Endothelial cell of umbilical vein (primary cell): ENCODE measurements around the gene VAT1. TPM values are rescaled to one million over a fixed set of nuclear protein-coding genes. Genes with fewer than 3 reads are reported as not detected.

ENCODE experiments used
- BruUV-seq: library from RNA; stranded (reverse); fragments of 400-500 nt; replicated peaks from 2 replicates; lab custom pipeline; 2021; lab: Mats Ljungman, UMichigan
- CTCF ChIA-PET: fragments of 300-600, 350-600 bp; sonication (Branson Sonifier 250); formaldehyde crosslinking; loops from one replicate; lab custom pipeline; 2021; ENCODE audit warnings: antibody characterized with exemption, inconsistent platforms; lab: Charles Lee
- POLR2A ChIA-PET: fragments of 300-600, 350-600 bp; sonication (Branson Sonifier 250); formaldehyde crosslinking; loops from one replicate; lab custom pipeline; 2021; ENCODE audit warnings: antibody characterized with exemption, inconsistent platforms; lab: Charles Lee
- DNase-seq: peaks from one replicate; pipeline ENCODE4 v3.0.0-alpha.2; 2011; ENCODE audit warnings: low read depth, low spot score
- FAIRE-seq: peaks from 2 replicates; lab custom pipeline; 2011; peaks lifted over from hg19 to GRCh38; lab: Jason Lieb, UNC
- H2AFZ ChIP-seq: 2 replicates; pipeline ENCODE4 v1.6.0; 2012; ENCODE audit warnings: low read depth, low read length, control low read depth, inconsistent platforms
- H3K27ac ChIP-seq: 2 replicates; pipeline ENCODE4 v1.5.1; 2011; ENCODE audit warnings: low read depth, mild to moderate bottlenecking, control low read depth, low read length, moderate library complexity; ENCODE audit not compliant: insufficient read depth
- H3K27me3 ChIP-seq, 2 experiments: 2 replicates each; pipeline versions ENCODE4 v1.6.0 to v1.6.1; 2011; ENCODE audit warnings: low read length in 2 of 2, mixed read lengths in 1 of 2; ENCODE audit not compliant: control insufficient read depth in 2 of 2, insufficient read depth in 2 of 2
- H3K36me3 ChIP-seq, 2 experiments: 2 replicates in 1 of 2; 3 replicates in 1 of 2; pipeline ENCODE4 v1.5.1; 2011; ENCODE audit warnings: low read length in 2 of 2, mild to moderate bottlenecking in 1 of 2, moderate library complexity in 1 of 2; ENCODE audit not compliant: control insufficient read depth in 2 of 2, insufficient read depth in 2 of 2; ENCODE audit errors: extremely low read depth in 1 of 2
- H3K4me1 ChIP-seq: 3 replicates; pipeline ENCODE4 v1.5.1; 2011; ENCODE audit warnings: mild to moderate bottlenecking, low read length; ENCODE audit not compliant: control insufficient read depth, insufficient read depth; ENCODE audit errors: extremely low read depth
- H3K4me2 ChIP-seq: 2 replicates; pipeline ENCODE4 v1.6.1; 2011; ENCODE audit warnings: low read length, control low read depth, mixed read lengths; ENCODE audit not compliant: insufficient read depth
- H3K4me3 ChIP-seq, 3 experiments: fragments of 200-600 bp in 1 of 3; sonication (generic), shearing (Covaris generic) in 1 of 3; replicated peaks in 1 of 3; 2 replicates each; pipeline ENCODE4 v1.5.1; 2011 to 2016; ENCODE audit warnings: control low read depth in 3 of 3, low read length in 3 of 3, mild to moderate bottlenecking in 2 of 3, inconsistent platforms in 1 of 3, low read depth in 1 of 3, moderate library complexity in 1 of 3; ENCODE audit not compliant: insufficient read depth in 1 of 3
- H3K79me2 ChIP-seq: 2 replicates; pipeline ENCODE4 v1.6.0; 2012; ENCODE audit warnings: low read length, inconsistent platforms; ENCODE audit not compliant: control insufficient read depth, insufficient read depth
- H3K9ac ChIP-seq: replicated peaks from 2 replicates; pipeline ENCODE3; 2011; ENCODE audit warnings: low read length, control low read depth; ENCODE audit not compliant: insufficient read depth; ENCODE audit errors: extremely low read depth
- H3K9me1 ChIP-seq: replicated peaks from 3 replicates; pipeline ENCODE4 v1.6.0; 2011; ENCODE audit warnings: mild to moderate bottlenecking, low read length; ENCODE audit not compliant: control insufficient read depth, insufficient read depth; ENCODE audit errors: extremely low read depth
- H3K9me3 ChIP-seq: replicated peaks from 2 replicates; pipeline ENCODE4 v1.5.1; 2012; ENCODE audit warnings: low read length, inconsistent platforms; ENCODE audit not compliant: control insufficient read depth, insufficient read depth
- H4K20me1 ChIP-seq: replicated peaks from 2 replicates; pipeline ENCODE3; 2011; ENCODE audit warnings: mild to moderate bottlenecking, low read length; ENCODE audit not compliant: control insufficient read depth, insufficient read depth; ENCODE audit errors: extremely low read depth
- EZH2 ChIP-seq: IDR thresholded peaks from 2 replicates; pipeline ENCODE4 v1.6.1; 2012; ENCODE audit warnings: borderline replicate concordance, low read depth, mild to moderate bottlenecking, moderate library complexity, low read length, inconsistent platforms; ENCODE audit not compliant: severe bottlenecking
- FOS ChIP-seq: IDR thresholded peaks from 2 replicates; pipeline ENCODE4 v1.6.1; 2011; ENCODE audit warnings: mild to moderate bottlenecking, low read length, moderate library complexity, borderline replicate concordance; ENCODE audit not compliant: insufficient read depth
- GATA2 ChIP-seq: IDR thresholded peaks from 2 replicates; pipeline ENCODE4 v1.7.0; 2011; ENCODE audit warnings: low read depth, mild to moderate bottlenecking, moderate library complexity, mixed read lengths, low read length; ENCODE audit not compliant: insufficient read length, insufficient read depth
- JUN ChIP-seq: IDR thresholded peaks from 2 replicates; pipeline ENCODE4 v1.6.1; 2011; ENCODE audit warnings: borderline replicate concordance, low read depth; ENCODE audit not compliant: insufficient read length, insufficient read depth
- MYC ChIP-seq: IDR thresholded peaks from one replicate; pipeline ENCODE4 v1.6.1; 2011; ENCODE audit warnings: mild to moderate bottlenecking, low read depth, low read length
- POLR2A ChIP-seq: IDR thresholded peaks from 2 replicates; pipeline ENCODE4 v1.6.1; 2012; ENCODE audit warnings: low read depth, mild to moderate bottlenecking, control low read depth, low read length
- POLR2AphosphoS5 ChIP-seq: IDR thresholded peaks from 2 replicates; pipeline ENCODE4 v1.6.1; 2012; ENCODE audit warnings: low read depth, mild to moderate bottlenecking, control low read depth, low read length, moderate library complexity; ENCODE audit not compliant: insufficient read depth
- dilution Hi-C: fragments of 300-500 bp; cut with MboI; formaldehyde crosslinking; loops from one replicate; pipeline ENCODE4 v1.15.0; 2019; ENCODE audit warnings: low sequenced_read_pairs; ENCODE audit not compliant: extremely low pct_ligation_motif_present
- intact Hi-C: fragments of 100-400 bp; cut with micrococcal nuclease; formaldehyde crosslinking; loops from one replicate; pipeline ENCODE4 v1.10.0; 2022
- polyA plus RNA-seq, 4 experiments: library from polyadenylated mRNA; depleted of rRNA in 3 of 4; stranded (reverse) in 3 of 4; unstranded in 1 of 4; fragments of >200 nt; gene quantifications; 2 replicates each; pipeline versions ENCODE4 v1.2.1 to v1.2.3, GENCODE V29; 2011 to 2012; ENCODE audit warnings: missing spikeins in 1 of 4
- total RNA-seq: library from RNA; stranded (reverse); gene quantifications from 2 replicates; pipeline ENCODE4 v1.2.3, GENCODE V29; 2021
- TF ChIP-seq, protein P1 (sequence below), 2 donors: IDR thresholded peaks; 1 replicate in 1 of 2; 2 replicates in 1 of 2; pipeline ENCODE4 v1.5.1; 2011; ENCODE audit warnings: low read length in 2 of 2, mild to moderate bottlenecking in 2 of 2, moderate library complexity in 2 of 2, control low read depth in 1 of 2, inconsistent platforms in 1 of 2, low read depth in 1 of 2; ENCODE audit not compliant: insufficient read depth in 1 of 2; ENCODE audit errors: extremely low read depth in 1 of 2
- TF ChIP-seq, protein P2 (sequence below): IDR thresholded peaks from 2 replicates; pipeline ENCODE4 v1.6.1; 2011; ENCODE audit not compliant: insufficient read depth, insufficient read length

Gene VAT1
- total and polyA plus RNA-seq, 2 donors (not counting 3 experiments of a cell fraction or from before 2014, with no cell fraction given) = 339 to 482 TPM

DNA sequence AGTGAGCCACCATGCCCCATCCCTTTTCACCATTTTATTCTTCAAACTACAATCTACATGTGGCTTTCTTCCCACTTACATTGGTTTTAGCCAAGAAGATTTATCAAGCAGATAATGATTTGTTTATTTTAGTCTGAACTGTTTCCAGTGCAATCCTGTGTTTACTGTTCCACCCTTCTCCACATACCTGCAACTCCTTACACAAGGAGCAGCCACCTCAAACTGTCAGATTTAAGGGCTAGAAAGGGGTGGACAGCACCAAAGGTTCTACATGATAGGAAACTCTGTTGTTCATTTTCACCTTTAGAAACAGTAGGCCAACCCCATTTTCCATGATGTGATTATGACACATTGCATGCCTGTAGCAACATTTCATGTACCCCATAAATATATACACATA, 39.9 kb downstream of the VAT1 start:
- Histone ChIP-seq H3K9ac (no peak overlapping the region), H3K9me1 (no peaks in the 10 kb centered on the region), H2AFZ (no peak overlapping the region), H3K4me1 (peaks cover 23% of the 10 kb centered on the region), H3K4me3 (no peak overlapping the region), H3K27me3 (no peaks in the 10 kb centered on the region), H3K79me2 (peaks cover 16% of the 10 kb centered on the region), H3K9me3 (no peaks in the 10 kb centered on the region), H4K20me1 (no peaks in the 10 kb centered on the region), H3K4me2 (no peak overlapping the region), H3K36me3 (peaks cover 2 to 3% of the 10 kb centered on the region in 2 experiments), H3K27ac (no peak overlapping the region)
- no peak for FAIRE-seq
- dilution Hi-C loops = no loop called here
- BruUV-seq = TSS peak; percentile 8
- ChIA-PET POLR2A (no interaction called here), CTCF (interaction anchor here (0.7 to 1.2 kb wide), 2 partner anchors 14 to 49 kb away, joined by 3 read pairs; no protein-coding TSS in a partner anchor)
- DNase-seq = no peak
- intact Hi-C loops = no loop called here
- no peak for TF ChIP-seq GATA2
- TF ChIP-seq, protein P1, sequence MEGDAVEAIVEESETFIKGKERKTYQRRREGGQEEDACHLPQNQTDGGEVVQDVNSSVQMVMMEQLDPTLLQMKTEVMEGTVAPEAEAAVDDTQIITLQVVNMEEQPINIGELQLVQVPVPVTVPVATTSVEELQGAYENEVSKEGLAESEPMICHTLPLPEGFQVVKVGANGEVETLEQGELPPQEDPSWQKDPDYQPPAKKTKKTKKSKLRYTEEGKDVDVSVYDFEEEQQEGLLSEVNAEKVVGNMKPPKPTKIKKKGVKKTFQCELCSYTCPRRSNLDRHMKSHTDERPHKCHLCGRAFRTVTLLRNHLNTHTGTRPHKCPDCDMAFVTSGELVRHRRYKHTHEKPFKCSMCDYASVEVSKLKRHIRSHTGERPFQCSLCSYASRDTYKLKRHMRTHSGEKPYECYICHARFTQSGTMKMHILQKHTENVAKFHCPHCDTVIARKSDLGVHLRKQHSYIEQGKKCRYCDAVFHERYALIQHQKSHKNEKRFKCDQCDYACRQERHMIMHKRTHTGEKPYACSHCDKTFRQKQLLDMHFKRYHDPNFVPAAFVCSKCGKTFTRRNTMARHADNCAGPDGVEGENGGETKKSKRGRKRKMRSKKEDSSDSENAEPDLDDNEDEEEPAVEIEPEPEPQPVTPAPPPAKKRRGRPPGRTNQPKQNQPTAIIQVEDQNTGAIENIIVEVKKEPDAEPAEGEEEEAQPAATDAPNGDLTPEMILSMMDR (IDR thresholded peaks at IDR 0.05; ENCODE audit: extremely low read depth in 1 of 2, insufficient read depth in 1 of 2, low read depth in 1 of 2, low read length in 2 of 2) = no peak
- no peak for TF ChIP-seq JUN
- no peak for TF ChIP-seq EZH2
- TF ChIP-seq FOS = no peak
- TF ChIP-seq POLR2AphosphoS5 = no peak
- TF ChIP-seq, protein P2, sequence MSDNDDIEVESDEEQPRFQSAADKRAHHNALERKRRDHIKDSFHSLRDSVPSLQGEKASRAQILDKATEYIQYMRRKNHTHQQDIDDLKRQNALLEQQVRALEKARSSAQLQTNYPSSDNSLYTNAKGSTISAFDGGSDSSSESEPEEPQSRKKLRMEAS = no peak
- TF ChIP-seq MYC = no peak
- no peak for TF ChIP-seq POLR2A
